Measurements from ENCODE around the gene NCOA7. TPM values are rescaled to one million over a fixed set of nuclear protein-coding genes. Genes with fewer than 3 reads are reported as not detected.

Gene NCOA7
- total and polyA plus RNA-seq, 4 donors: 8.6 to 40.9 (median 17.6) TPM

DNA sequence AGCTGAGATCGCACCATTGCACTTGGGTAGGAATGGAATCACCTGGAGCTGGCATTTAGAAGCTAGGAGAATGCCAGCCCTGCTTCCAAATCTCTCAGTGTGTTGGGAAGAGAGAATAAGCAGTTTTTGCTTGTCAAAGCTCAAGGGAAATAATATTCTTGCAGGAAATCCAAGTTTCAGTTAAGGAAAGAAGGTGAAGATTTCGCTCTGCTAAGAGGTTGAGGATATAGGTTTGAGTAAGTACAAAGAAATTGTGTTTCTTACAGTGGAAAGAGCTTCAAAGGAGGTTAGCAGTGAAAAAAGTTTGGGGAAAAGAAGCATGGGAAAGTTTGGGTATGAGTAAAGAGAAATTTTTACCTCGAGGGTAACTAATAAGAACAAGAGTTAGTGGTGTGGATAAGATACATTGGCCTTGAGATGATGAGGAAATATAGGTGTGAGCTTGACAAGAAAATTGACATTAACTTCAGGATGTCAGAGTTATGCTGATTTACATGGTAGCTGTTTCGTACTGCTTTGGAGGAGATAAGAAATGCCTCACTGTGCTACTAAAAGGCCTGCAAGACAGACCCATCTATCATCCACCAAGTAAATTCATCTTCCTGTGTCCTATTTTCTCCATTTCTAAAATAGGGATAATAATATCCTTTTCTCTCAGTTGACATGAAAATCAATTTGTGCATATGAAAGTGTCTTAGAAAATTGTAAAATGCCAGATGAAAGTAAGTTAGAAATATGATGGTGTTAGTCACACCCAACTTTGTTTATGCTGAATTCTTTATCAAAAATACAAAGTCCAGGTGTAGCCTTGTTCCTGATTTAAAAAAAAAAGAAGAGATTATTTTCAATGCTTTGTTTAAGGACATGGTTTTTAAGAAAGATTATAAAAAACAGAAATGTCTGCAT lies 153.0 kb downstream of the NCOA7 start:
- H3K27me3 ChIP-seq (ENCODE audit: control insufficient read depth in 4 of 4, insufficient read depth in 4 of 4, low read length in 3 of 4): no peaks in the 10 kb centered on the region
- H3K4me3 ChIP-seq (ENCODE audit: low read depth in 1 of 3, low read length in 3 of 3): no peak overlapping the region
- H3K27ac ChIP-seq (ENCODE audit: low read depth in 1 of 2, low read length in 2 of 2): peak overlapping the region; percentile 66 to 83
- H3K9me3 ChIP-seq (ENCODE audit: control insufficient read depth in 4 of 4, low read length in 3 of 4): no peaks in the 10 kb centered on the region
- H3K36me3 ChIP-seq (ENCODE audit: control insufficient read depth in 4 of 4, insufficient read depth in 3 of 4, low read depth in 1 of 4, low read length in 3 of 4): no peaks in the 10 kb centered on the region
- H3K4me1 ChIP-seq (ENCODE audit: control insufficient read depth in 4 of 4, insufficient read depth in 4 of 4, low read length in 3 of 4): peaks cover 4 to 22% (median 20%) of the 10 kb centered on the region in 4 donors
- no peak for TF ChIP-seq EGR1 (IDR thresholded peaks at IDR 0.05; ENCODE audit: low read depth in 2 of 2)
- TF ChIP-seq TAF1 (conservative IDR thresholded peaks at IDR 0.05): no peak
- no peak for TF ChIP-seq GABPA (IDR thresholded peaks at IDR 0.05 in 1 of 2, conservative IDR thresholded peaks at IDR 0.05 in 1 of 2)
- no peak for TF ChIP-seq RXRA (IDR thresholded peaks at IDR 0.05)
- no peak for TF ChIP-seq SP1 (IDR thresholded peaks at IDR 0.05)
- no peak for TF ChIP-seq FOXA1 (IDR thresholded peaks at IDR 0.05)
- no peak for TF ChIP-seq FOXA2 (IDR thresholded peaks at IDR 0.05)
- DNase-seq (ENCODE audit: low spot score): no peak
- peak overlapping the region in 1 of 2 donors; percentile 50 for H3K9ac ChIP-seq (ENCODE audit: low read depth in 1 of 2, low read length in 2 of 2)
- 82% methylated on average over 4 of the region's 4 CpGs for WGBS

DNA sequence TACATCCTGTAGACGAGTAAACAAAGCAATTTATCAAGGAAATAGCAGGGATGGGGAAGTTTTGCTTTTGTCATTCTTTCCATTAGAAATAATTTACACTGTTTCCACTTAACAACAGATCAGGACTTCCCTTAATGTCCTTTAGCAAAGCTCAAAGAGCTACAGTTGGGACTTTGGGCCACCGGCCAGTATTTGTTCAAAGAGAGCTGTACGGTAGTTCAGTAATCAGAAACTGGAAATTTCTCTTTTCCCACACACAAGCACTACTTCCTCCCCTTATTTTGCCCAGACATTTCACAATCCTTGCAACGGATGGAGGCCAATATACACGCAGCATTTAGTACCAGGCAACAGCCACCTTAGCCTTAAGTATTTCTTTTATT lies 153.7 kb downstream of the NCOA7 start:
- 3% methylated on average over 5 of the region's 5 CpGs for WGBS
- no peaks in the 10 kb centered on the region for H3K27me3 ChIP-seq (ENCODE audit: control insufficient read depth in 4 of 4, insufficient read depth in 4 of 4, low read length in 3 of 4)
- no peak for DNase-seq (ENCODE audit: low spot score)
- H3K9ac ChIP-seq (ENCODE audit: low read depth in 1 of 2, low read length in 2 of 2): peak overlapping the region in 1 of 2 donors; percentile 17
- peaks cover 4 to 22% (median 20%) of the 10 kb centered on the region in 4 donors for H3K4me1 ChIP-seq (ENCODE audit: control insufficient read depth in 4 of 4, insufficient read depth in 4 of 4, low read length in 3 of 4)
- TF ChIP-seq TAF1 (conservative IDR thresholded peaks at IDR 0.05) (peak; percentile 24), YY1 (IDR thresholded peaks at IDR 0.05) (peak; percentile 82), HNF4A (conservative IDR thresholded peaks at IDR 0.05) (peak; percentile 83 to 84), FOXA2 (IDR thresholded peaks at IDR 0.05) (peak; percentile 54), GABPA (IDR thresholded peaks at IDR 0.05 in 1 of 2, conservative IDR thresholded peaks at IDR 0.05 in 1 of 2) (peak in 1 of 2 donors; percentile 54), FOXA1 (IDR thresholded peaks at IDR 0.05) (peak; percentile 27), JUND (IDR thresholded peaks at IDR 0.05) (peak; percentile 87 to 93), EGR1 (IDR thresholded peaks at IDR 0.05; ENCODE audit: low read depth in 2 of 2) (peak; percentile 76 to 98), HNF4G (IDR thresholded peaks at IDR 0.05) (peak; percentile 53), SP1 (IDR thresholded peaks at IDR 0.05) (peak; percentile 92), NR2F2 (IDR thresholded peaks at IDR 0.05) (peak; percentile 53), RAD21 (IDR thresholded peaks at IDR 0.05) (peak; percentile 48 to 64), RXRA (IDR thresholded peaks at IDR 0.05) (peak; percentile 65 to 86)
- TF ChIP-seq, protein P1, sequence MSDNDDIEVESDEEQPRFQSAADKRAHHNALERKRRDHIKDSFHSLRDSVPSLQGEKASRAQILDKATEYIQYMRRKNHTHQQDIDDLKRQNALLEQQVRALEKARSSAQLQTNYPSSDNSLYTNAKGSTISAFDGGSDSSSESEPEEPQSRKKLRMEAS (IDR thresholded peaks at IDR 0.05): peak; percentile 100
- TF ChIP-seq, protein P2, sequence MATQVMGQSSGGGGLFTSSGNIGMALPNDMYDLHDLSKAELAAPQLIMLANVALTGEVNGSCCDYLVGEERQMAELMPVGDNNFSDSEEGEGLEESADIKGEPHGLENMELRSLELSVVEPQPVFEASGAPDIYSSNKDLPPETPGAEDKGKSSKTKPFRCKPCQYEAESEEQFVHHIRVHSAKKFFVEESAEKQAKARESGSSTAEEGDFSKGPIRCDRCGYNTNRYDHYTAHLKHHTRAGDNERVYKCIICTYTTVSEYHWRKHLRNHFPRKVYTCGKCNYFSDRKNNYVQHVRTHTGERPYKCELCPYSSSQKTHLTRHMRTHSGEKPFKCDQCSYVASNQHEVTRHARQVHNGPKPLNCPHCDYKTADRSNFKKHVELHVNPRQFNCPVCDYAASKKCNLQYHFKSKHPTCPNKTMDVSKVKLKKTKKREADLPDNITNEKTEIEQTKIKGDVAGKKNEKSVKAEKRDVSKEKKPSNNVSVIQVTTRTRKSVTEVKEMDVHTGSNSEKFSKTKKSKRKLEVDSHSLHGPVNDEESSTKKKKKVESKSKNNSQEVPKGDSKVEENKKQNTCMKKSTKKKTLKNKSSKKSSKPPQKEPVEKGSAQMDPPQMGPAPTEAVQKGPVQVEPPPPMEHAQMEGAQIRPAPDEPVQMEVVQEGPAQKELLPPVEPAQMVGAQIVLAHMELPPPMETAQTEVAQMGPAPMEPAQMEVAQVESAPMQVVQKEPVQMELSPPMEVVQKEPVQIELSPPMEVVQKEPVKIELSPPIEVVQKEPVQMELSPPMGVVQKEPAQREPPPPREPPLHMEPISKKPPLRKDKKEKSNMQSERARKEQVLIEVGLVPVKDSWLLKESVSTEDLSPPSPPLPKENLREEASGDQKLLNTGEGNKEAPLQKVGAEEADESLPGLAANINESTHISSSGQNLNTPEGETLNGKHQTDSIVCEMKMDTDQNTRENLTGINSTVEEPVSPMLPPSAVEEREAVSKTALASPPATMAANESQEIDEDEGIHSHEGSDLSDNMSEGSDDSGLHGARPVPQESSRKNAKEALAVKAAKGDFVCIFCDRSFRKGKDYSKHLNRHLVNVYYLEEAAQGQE (IDR thresholded peaks at IDR 0.05): no peak
- TF ChIP-seq, protein P3, sequence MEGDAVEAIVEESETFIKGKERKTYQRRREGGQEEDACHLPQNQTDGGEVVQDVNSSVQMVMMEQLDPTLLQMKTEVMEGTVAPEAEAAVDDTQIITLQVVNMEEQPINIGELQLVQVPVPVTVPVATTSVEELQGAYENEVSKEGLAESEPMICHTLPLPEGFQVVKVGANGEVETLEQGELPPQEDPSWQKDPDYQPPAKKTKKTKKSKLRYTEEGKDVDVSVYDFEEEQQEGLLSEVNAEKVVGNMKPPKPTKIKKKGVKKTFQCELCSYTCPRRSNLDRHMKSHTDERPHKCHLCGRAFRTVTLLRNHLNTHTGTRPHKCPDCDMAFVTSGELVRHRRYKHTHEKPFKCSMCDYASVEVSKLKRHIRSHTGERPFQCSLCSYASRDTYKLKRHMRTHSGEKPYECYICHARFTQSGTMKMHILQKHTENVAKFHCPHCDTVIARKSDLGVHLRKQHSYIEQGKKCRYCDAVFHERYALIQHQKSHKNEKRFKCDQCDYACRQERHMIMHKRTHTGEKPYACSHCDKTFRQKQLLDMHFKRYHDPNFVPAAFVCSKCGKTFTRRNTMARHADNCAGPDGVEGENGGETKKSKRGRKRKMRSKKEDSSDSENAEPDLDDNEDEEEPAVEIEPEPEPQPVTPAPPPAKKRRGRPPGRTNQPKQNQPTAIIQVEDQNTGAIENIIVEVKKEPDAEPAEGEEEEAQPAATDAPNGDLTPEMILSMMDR (IDR thresholded peaks at IDR 0.05; ENCODE audit: low read depth, low read length, missing input control): no peak
- TF ChIP-seq, protein P4, sequence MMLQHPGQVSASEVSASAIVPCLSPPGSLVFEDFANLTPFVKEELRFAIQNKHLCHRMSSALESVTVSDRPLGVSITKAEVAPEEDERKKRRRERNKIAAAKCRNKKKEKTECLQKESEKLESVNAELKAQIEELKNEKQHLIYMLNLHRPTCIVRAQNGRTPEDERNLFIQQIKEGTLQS (IDR thresholded peaks at IDR 0.05): peak; percentile 72
- TF ChIP-seq, protein P5, sequence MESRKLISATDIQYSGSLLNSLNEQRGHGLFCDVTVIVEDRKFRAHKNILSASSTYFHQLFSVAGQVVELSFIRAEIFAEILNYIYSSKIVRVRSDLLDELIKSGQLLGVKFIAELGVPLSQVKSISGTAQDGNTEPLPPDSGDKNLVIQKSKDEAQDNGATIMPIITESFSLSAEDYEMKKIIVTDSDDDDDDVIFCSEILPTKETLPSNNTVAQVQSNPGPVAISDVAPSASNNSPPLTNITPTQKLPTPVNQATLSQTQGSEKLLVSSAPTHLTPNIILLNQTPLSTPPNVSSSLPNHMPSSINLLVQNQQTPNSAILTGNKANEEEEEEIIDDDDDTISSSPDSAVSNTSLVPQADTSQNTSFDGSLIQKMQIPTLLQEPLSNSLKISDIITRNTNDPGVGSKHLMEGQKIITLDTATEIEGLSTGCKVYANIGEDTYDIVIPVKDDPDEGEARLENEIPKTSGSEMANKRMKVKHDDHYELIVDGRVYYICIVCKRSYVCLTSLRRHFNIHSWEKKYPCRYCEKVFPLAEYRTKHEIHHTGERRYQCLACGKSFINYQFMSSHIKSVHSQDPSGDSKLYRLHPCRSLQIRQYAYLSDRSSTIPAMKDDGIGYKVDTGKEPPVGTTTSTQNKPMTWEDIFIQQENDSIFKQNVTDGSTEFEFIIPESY (IDR thresholded peaks at IDR 0.05): peak; percentile 88
- no peaks in the 10 kb centered on the region for H3K9me3 ChIP-seq (ENCODE audit: control insufficient read depth in 4 of 4, low read length in 3 of 4)
- no peak overlapping the region for H3K4me3 ChIP-seq (ENCODE audit: low read depth in 1 of 3, low read length in 3 of 3)
- H3K27ac ChIP-seq (ENCODE audit: low read depth in 1 of 2, low read length in 2 of 2): peak overlapping the region; percentile 66 to 83
- H3K36me3 ChIP-seq (ENCODE audit: control insufficient read depth in 4 of 4, insufficient read depth in 3 of 4, low read depth in 1 of 4, low read length in 3 of 4): no peaks in the 10 kb centered on the region

Data from liver (tissue), 9 donors.